OCI-LY1 (cell line): Measurements from ENCODE around the gene DIP2C.

Source experiments
- CTCF ChIP-seq: fragments of 200-600 bp; sonication (generic), shearing (Covaris generic); IDR thresholded peaks from 2 replicates; pipeline ENCODE4 v1.5.1; 2017; ENCODE audit warnings: mild to moderate bottlenecking, antibody characterized with exemption, low read length, moderate library complexity, mixed read lengths
- EZH2 ChIP-seq: fragments of 200-600 bp; sonication (generic), shearing (Covaris generic); IDR thresholded peaks from 2 replicates; pipeline ENCODE4 v1.8.0; 2017; ENCODE audit warnings: borderline replicate concordance, mixed run types, mild to moderate bottlenecking, antibody characterized with exemption, low read length, moderate library complexity, mixed read lengths

GRCh38 chr10:235915-236314, 453.6 kb downstream of the DIP2C start:
- no peak for TF ChIP-seq CTCF
- no peak for TF ChIP-seq EZH2
